Measurements from ENCODE around the gene FAM83E.

Gene FAM83E

GRCh38 chr19:48646722-48647216 is 31.9 kb upstream of the FAM83E start:
- Histone ChIP-seq H4K20me1 (ENCODE audit: low read depth, low read length) (no peaks in the 10 kb centered on the region), H3K4me2 (ENCODE audit: low read depth, low read length, poor library complexity, severe bottlenecking) (peak overlapping the region; percentile 62), H3K79me2 (ENCODE audit: insufficient read depth, low read length) (no peaks in the 10 kb centered on the region), H3K27me3 (ENCODE audit: low read length) (no peaks in the 10 kb centered on the region), H2AFZ (ENCODE audit: low read depth, low read length, severe bottlenecking) (peak overlapping the region; percentile 78), H3K9me2 (replicated peaks; ENCODE audit: insufficient read depth, low read length) (no peaks in the 10 kb centered on the region), H3K27ac (ENCODE audit: low read depth, low read length) (0 out of 2 replicates have a peak overlapping the region, but pooled peaks have one; percentile 0), H3K4me3 (ENCODE audit: insufficient read depth, low read length, poor library complexity, severe bottlenecking) (peak overlapping the region; percentile 50), H3K9me3 (ENCODE audit: insufficient read depth, low read length) (no peaks in the 10 kb centered on the region), H3K9ac (ENCODE audit: low read length) (peak overlapping the region; percentile 54), H3F3A (ENCODE audit: insufficient read depth) (no peaks in the 10 kb centered on the region), H3K36me3 (ENCODE audit: low read length) (no peaks in the 10 kb centered on the region)
- TF ChIP-seq EZH2phosphoT487 (conservative IDR thresholded peaks at IDR 0.05; ENCODE audit: low read length): no peak
- TF ChIP-seq, protein P1, sequence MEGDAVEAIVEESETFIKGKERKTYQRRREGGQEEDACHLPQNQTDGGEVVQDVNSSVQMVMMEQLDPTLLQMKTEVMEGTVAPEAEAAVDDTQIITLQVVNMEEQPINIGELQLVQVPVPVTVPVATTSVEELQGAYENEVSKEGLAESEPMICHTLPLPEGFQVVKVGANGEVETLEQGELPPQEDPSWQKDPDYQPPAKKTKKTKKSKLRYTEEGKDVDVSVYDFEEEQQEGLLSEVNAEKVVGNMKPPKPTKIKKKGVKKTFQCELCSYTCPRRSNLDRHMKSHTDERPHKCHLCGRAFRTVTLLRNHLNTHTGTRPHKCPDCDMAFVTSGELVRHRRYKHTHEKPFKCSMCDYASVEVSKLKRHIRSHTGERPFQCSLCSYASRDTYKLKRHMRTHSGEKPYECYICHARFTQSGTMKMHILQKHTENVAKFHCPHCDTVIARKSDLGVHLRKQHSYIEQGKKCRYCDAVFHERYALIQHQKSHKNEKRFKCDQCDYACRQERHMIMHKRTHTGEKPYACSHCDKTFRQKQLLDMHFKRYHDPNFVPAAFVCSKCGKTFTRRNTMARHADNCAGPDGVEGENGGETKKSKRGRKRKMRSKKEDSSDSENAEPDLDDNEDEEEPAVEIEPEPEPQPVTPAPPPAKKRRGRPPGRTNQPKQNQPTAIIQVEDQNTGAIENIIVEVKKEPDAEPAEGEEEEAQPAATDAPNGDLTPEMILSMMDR (IDR thresholded peaks at IDR 0.05; ENCODE audit: insufficient read depth, low read length, poor library complexity, severe bottlenecking): no peak

- H3K36me3 ChIP-seq (ENCODE audit: low read length): no peaks in the 10 kb centered on the region
- H3K9me3 ChIP-seq (ENCODE audit: insufficient read depth, low read length): no peaks in the 10 kb centered on the region
- 0 out of 2 replicates have a peak within 1 kb of the TSS, but pooled peaks have one; percentile 0 for H3K27ac ChIP-seq (ENCODE audit: low read depth, low read length)
- H3K9ac ChIP-seq (ENCODE audit: low read length): peak within 1 kb of the TSS; percentile 54
- no peaks in the 10 kb centered on the region for H3K9me2 ChIP-seq (replicated peaks; ENCODE audit: insufficient read depth, low read length)
- H3K27me3 ChIP-seq (ENCODE audit: low read length): no peaks in the 10 kb centered on the region
- H3K4me2 ChIP-seq (ENCODE audit: low read depth, low read length, poor library complexity, severe bottlenecking): peak within 1 kb of the TSS; percentile 62
- H3K4me3 ChIP-seq (ENCODE audit: insufficient read depth, low read length, poor library complexity, severe bottlenecking): peak within 1 kb of the TSS; percentile 50
- no peaks in the 10 kb centered on the region for H4K20me1 ChIP-seq (ENCODE audit: low read depth, low read length)
- H3F3A ChIP-seq (ENCODE audit: insufficient read depth): no peaks in the 10 kb centered on the region
- H2AFZ ChIP-seq (ENCODE audit: low read depth, low read length, severe bottlenecking): peak within 1 kb of the TSS; percentile 78
- H3K79me2 ChIP-seq (ENCODE audit: insufficient read depth, low read length): no peaks in the 10 kb centered on the region
- TF ChIP-seq EZH2phosphoT487 (conservative IDR thresholded peaks at IDR 0.05; ENCODE audit: low read length): no peak
- TF ChIP-seq, protein P1 (IDR thresholded peaks at IDR 0.05; ENCODE audit: insufficient read depth, low read length, poor library complexity, severe bottlenecking): peak; percentile 95
Measured at GRCh38 chr19:48646001-48646721, 31.3 kb upstream of the FAM83E start, which contains the start of gene CA11. Gene CA11, minus strand, starts transcription at chr19:48646187. Its CDS starts 555 bp downstream, at chr19:48645632.

DNA sequence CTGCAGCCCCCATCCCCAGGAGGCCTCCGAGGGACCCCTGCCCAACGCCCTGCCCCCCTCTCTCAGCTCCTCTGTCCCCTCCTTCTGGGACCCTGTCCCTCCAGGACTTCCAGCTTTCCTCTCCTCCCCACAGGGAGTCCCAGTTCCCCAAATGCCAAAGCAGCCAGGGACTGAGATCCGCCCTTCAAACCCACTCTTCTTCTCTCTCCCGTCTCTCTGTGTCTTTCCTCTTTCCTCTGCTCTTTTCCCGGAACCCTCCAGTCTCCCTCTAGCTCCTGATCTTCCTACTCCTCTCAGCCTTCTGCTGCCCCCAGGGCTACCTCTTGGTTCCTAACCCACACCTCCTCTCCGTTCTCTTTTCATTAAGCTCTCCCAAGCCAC is 30.7 kb upstream of the FAM83E start:
- peak overlapping the region; percentile 62 for H3K4me2 ChIP-seq (ENCODE audit: low read depth, low read length, poor library complexity, severe bottlenecking)
- no peaks in the 10 kb centered on the region for H3K9me2 ChIP-seq (replicated peaks; ENCODE audit: insufficient read depth, low read length)
- no peaks in the 10 kb centered on the region for H4K20me1 ChIP-seq (ENCODE audit: low read depth, low read length)
- no peaks in the 10 kb centered on the region for H3K79me2 ChIP-seq (ENCODE audit: insufficient read depth, low read length)
- H2AFZ ChIP-seq (ENCODE audit: low read depth, low read length, severe bottlenecking): peak overlapping the region; percentile 78
- no peaks in the 10 kb centered on the region for H3F3A ChIP-seq (ENCODE audit: insufficient read depth)
- H3K27me3 ChIP-seq (ENCODE audit: low read length): no peaks in the 10 kb centered on the region
- peak overlapping the region; percentile 54 for H3K9ac ChIP-seq (ENCODE audit: low read length)
- H3K9me3 ChIP-seq (ENCODE audit: insufficient read depth, low read length): no peaks in the 10 kb centered on the region
- H3K36me3 ChIP-seq (ENCODE audit: low read length): no peaks in the 10 kb centered on the region
- TF ChIP-seq, protein P1 (IDR thresholded peaks at IDR 0.05; ENCODE audit: insufficient read depth, low read length, poor library complexity, severe bottlenecking): no peak
- TF ChIP-seq EZH2phosphoT487 (conservative IDR thresholded peaks at IDR 0.05; ENCODE audit: low read length): no peak
- H3K4me3 ChIP-seq (ENCODE audit: insufficient read depth, low read length, poor library complexity, severe bottlenecking): peak overlapping the region; percentile 50
- no peak overlapping the region for H3K27ac ChIP-seq (ENCODE audit: low read depth, low read length)
